NCI-H446 (cell line): ENCODE results near the gene WFDC10A.
"Not testable (repeated sequence)": the region's sequence is repeated elsewhere in the genome, so short reads cannot be mapped to it uniquely, and the experiment has no call there.

Experiments used
- DNase-seq, 2 experiments: peaks; one replicate each; lab custom pipeline; 2025; lab: John Stamatoyannopoulos, UW

The WFDC10A gene

DNA sequence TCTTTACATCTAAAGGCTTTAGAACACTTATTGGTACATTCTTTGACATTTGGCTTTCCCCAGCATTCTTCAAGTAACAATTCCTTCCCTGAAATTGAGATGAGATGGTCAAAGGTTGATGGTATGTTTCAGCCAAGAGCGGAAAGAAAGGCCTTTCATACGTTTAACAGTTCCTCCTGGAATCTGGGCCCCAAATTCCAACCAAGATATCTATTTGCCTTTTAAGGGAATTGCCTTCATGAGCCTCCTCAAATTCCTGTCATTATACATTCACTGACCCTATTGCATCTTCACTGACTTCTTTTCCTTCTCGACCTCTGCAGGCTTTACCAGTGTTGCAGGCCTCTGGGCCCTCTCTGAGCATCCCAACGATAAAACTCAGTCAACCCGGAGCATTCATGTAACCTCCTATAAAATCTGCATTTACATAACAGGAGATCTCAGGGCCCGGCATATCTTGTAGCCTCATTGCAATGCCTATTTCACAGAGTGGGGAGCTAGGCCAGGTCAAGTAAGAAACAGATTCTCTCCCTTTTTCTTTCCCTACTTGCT, 19.8 kb downstream of the WFDC10A start:
- DNase-seq, result no peak

DNA sequence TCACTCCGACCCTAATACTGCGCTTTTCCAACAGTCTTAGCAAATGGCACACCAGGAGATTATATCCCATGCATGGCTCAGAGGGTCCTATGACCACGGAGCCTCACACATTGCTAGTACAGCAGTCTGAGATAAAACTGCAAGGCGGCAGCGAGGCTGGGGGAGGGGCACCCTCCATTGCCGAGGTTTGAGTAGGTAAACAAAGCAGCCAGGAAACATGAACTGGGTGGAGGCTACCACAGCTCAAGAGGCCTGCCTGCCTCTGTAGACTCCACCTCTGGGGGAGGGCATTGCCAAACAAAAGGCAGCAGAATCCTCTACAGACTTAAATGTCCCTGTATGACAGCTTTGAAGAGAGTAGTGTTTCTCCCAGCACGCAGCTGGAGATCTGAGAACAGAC, 22.2 kb downstream of the WFDC10A start:
- DNase-seq, result not testable (repeated sequence)

DNA sequence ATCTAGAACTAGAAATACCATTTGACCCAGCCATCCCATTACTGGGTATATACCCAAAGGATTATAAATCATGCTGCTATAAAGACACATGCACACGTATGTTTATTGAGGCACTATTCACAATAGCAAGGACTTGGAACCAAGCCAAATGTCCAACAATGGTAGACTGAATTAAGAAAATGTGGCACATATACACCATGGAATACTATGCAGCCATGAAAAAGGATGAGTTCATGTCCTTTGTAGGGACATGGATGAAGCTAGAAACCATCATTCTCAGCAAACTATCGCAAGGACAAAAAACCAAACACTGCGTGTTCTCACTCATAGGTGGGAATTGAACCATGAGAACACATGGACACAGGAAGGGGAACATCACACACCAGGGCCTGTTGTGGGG, 27.5 kb downstream of the WFDC10A start:
- not testable (repeated sequence) for DNase-seq

DNA sequence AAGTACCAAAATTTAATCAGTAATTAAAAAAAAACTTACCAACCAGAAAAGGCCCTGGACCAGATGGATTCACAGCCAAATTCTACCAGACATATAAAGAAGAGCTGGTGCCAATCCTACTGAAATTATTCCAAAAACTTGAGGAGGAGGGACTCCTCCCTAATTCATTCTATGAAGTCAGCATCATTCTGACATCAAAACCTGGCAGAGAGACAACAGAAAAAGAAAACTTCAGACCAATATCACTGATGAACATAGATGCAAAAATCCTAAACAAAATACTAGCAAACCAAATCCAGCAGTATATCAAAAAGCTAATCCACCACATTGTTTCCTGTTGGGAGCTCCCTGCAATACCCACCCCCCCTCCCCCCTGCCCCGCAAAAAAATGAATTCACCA, 40.6 kb downstream of the WFDC10A start, which contains the start of gene WFDC11:
WFDC11 (minus strand) TSS at position 101 of the 400 bp plus-strand sequence. CDS start 19,639 bp downstream, outside the sequence.
- no peak for DNase-seq

DNA sequence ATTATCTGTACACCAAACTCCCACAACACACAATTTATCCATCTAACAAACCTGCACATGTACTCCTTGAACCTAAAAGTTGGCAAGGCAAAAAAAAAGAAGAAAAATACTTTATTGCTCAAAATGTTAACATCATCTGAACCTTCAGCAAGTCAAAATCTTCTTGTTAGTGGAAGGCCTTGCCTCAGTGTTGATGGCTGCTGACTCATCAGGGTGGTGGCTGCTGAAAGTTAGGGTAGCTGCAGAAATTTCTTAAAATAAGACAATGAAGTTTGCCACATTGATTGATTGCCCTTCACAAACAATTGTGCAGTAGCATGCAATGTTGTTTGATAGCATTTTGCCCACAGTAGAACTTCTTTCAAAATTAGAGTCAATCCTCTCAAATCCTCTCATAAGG, 43.2 kb downstream of the WFDC10A start:
- DNase-seq, result no peak

DNA sequence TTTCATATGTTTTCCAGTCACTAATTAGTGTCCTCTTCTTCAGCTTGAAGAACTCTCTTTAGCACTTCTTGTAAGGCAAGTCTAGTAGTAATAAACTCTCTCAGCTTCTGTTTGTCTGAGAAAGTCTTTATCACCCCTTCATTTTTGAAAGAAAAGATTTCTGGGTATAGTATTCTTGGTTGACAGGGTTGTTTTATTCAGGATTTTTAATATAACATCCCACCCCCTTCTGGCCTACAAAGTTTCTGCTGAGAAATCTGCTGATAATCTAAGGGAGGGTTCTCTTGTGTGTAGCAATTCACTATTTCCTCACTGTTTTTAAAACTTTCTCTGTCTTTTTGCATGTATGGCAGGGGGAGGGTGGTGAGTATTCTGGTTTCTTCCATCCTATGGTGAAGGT, 50.1 kb downstream of the WFDC10A start:
- DNase-seq, result no peak
